ENCODE measurements around the gene SERP1. TPM values are rescaled to one million over a fixed set of nuclear protein-coding genes. Genes with fewer than 3 reads are reported as not detected.

The SERP1 gene
- total RNA-seq = 116 TPM

GRCh38 chr3:150546226-150547044, at the start of gene SERP1, which contains the start of gene EIF2A:
TSS of gene SERP1 (minus strand) at chr3:150546496. CDS start at chr3:150546135, 361 bp downstream.
TSS of gene EIF2A (plus strand) at chr3:150546787. CDS start at chr3:150546803, 16 bp downstream.
- DNase-seq (ENCODE audit: low spot score) = peak; percentile 99

DNA sequence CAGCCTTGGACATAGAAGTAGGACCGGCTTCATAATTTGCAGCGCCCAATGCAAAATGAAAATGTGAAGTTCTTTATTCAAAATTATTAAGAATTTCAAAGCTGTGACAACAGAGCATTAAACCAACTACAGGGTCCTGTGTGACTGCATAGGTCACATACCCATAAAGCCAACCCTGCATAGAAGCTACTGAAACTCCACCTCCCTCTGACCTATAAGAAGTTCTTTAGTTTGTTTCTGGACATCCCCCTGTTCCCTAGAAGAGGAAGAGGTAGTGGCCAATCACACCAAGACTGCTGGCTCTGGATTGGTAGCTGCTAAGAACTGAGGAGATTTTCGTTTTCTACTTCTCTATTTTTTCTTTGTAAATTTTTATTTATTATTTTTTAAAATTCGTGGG, 47.9 kb upstream of the SERP1 start:
- DNase-seq (ENCODE audit: low spot score) = no peak

DNA sequence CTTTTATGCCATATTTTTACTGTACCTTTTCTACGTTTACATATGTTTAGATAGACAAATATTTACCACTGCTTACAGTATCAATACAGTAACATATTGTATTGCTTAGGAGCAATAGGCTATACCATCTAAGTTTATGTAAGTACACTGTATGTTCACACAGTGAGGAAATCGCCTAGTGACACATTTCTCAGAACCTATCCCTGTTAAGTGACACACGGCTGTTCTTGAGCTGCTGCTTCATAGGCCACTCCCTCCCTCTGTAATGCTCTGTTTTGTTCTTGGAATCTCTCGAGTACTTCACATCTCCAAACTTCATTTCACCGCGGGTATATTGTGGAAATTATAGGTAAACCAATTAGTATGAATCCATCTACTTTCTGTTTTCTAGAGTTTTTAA, 43.5 kb upstream of the SERP1 start:
- no peak for DNase-seq (ENCODE audit: low spot score)

DNA sequence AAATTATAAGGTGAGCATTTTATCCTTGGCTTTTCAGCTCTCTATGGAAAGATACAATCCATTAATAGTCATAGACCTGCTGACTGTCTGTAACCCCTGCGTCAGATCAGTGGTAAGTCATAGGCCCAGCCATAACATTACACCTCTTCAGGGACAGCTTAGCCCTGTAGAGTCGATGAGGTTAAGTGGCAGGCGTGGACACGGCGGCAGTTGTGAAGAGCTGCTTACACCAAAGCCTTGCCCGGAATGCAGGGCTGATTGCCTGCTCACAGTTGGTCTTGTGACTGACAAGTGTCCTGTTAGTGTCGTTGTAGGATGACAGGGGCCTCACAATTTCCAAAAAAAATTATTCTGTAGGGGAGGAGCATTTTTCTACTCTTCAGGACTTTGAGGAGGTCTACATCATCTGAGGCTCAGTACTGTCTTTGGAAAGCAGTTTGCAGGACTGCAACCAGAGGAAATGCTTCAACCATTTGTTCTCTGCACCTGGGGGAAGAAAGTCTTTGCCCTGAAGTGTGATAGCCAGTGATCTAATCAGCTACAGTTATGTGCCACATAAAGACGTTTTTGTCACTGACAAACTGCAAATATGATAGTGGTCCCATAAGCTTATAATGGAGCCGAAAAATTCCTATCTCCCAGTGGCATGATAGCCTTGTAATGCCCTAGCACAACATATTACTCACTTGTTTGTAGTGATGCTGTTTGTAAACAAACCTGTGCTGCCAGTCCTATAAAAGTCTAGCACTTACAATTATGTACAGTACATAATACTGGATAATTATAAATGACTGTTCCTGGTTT, 41.9 kb upstream of the SERP1 start:
- DNase-seq (ENCODE audit: low spot score) = no peak

- DNase-seq (ENCODE audit: low spot score) = no peak
These were observed 36.7 kb upstream of the SERP1 start for GRCh38 chr3:150583028-150583427.

- no peak for DNase-seq (ENCODE audit: low spot score)
These were observed 36.3 kb upstream of the SERP1 start for GRCh38 chr3:150582620-150583019.

- DNase-seq (ENCODE audit: low spot score) = no peak
These were observed 34.9 kb upstream of the SERP1 start for GRCh38 chr3:150581174-150581573.

DNA sequence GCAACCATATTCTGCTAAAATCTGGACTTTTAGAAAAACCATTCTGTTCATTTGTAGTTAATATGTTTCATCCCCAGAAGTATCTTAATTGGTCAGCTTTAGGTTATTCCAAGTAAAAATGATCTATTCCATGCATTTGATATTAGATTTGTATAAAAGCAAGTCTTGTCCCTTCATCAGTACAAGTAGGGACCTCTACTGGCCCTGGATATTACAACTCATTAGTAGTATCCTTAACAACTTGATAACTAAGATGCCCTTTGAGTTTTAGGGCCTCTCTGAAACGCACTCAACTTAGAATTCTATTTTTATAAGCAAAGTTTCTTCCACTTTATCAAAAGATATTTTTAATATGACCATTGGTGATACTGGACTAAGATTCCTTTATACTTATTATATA, 31.6 kb upstream of the SERP1 start:
- DNase-seq (ENCODE audit: low spot score) = no peak

GRCh38 chr3:150567328-150567727, 21.0 kb upstream of the SERP1 start:
- no peak for DNase-seq (ENCODE audit: low spot score)

DNA sequence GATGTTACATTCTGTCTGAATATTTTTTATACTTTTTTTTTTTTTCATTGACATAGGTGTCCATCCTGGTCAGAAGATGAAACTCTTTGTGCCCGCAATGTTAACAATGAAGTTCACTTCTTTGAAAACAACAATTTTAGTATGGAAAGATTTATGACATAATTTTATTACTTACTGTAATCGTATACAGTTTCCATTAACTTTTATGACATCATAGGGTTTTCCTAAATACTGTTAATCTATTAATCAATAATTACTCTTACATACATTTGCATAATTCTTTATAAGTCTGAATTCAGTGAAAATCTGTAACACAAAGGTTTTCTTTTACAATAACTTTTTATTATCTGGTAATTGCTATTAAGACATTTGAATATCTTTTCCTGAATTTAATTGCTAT, 17.9 kb upstream of the SERP1 start:
- DNase-seq (ENCODE audit: low spot score) = no peak

GRCh38 chr3:150557725-150558124, 11.4 kb upstream of the SERP1 start:
- no peak for DNase-seq (ENCODE audit: low spot score)

DNA sequence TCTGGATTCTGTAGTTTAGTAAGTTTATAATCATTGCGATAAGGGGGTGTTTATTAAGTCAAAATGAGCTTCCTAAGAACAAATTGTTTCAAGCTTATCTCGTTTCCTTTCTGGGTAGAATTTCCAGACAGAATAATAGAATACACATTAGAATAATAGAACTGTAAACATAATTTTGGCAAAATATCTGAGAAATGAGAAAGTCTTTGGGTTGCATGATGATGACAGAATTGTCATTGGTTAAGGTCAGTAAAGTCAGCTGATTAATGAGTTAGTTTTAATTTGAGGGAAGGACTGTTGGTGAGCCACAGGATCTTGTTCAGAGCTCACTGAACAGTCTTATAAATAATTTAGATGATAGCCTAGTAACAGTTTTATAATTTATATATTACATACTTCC, 10.5 kb upstream of the SERP1 start:
- no peak for DNase-seq (ENCODE audit: low spot score)

- no peak for DNase-seq (ENCODE audit: low spot score)
These were observed 9.7 kb upstream of the SERP1 start for GRCh38 chr3:150555859-150556436.

DNA sequence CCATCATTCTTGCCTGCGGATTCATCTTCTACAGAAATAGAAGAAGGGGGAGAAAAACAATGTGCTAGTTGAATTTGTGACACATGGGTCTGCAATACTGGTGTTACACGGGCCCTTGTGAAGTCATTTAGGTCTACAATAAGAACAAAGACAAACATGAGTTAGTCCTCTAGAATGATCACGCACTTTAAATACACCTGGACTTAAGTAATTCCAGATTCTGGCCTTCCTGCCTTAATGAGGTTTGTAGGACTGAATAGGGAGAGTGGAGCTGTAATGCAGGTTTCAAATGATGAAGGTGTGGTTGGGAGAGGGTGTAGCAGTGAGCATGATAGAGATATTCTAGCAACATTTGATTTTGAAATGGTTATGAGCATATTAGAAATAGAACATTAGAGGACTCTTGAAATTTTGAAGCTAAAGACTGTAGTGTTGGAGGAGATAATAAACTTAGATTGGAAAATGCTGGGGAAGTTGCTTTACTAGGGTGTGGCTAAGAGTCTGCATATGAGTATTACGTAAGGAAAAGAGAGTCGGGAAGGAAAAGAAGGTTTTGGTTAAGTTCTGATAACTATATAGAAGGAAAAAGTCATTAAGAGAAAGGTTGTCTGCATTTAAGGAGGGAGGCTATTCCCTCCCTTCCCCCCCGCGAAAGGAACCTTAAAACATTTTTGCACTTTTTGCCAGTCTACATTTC, 897 bp upstream of the SERP1 start:
- no peak for DNase-seq (ENCODE audit: low spot score)

DNA sequence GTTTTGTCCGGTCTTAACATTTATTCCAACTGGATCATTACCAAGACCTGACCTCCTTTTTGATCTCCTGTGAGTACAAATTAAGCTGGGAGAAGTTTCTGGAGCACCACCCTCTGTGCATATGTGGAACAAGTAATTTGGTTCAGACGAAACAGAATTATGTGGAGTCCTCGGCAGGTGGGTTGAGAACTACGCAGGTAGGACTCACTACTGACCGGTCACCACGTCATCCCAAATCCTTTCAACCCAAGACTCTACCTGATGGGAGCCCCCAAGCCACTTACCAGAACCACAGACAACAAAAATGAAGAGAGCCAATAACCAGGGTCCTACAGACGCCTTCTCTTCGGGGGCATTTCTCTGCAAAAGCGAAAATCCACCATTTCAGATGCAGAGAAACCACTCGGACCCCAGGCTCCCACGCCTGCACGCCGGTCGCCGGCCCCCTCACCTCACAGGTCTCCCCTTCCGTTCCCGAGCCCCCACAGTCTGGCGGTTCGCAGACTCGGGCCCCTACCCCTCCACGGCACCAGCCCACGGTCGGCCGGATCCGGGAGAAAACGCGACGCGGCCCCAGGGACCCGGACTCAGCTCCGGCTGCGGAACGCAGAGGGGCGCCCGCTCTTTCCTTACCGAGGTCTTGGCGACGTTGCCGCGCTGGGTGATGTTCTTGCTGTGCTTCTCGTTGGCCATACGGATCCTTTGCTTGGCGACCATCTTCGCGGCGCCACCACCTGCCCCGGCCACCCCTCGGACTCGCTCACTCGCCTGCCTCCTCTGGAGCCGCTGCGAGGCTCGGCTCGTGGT, 674 bp downstream of the SERP1 start:
- DNase-seq (ENCODE audit: low spot score) = no peak

DNA sequence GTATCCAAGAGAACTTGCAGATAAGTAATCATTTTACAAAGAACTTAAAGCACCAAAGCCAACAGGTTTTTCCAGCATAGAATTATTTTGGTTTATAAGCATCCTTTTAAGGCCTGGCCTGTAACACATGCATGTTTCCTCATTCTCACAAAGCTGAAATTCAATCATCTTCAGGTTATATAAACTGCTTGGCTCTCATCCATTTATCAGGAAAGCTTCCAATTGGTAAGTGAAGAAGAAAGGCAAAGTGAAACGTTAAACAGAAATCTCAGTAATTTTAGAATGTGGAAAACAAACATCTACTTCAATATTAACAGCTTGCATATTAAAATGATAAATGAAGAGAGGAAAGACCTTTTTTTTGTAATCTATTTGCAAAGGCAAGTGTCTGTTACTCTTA, 1.6 kb downstream of the SERP1 start:
- no peak for DNase-seq (ENCODE audit: low spot score)

DNA sequence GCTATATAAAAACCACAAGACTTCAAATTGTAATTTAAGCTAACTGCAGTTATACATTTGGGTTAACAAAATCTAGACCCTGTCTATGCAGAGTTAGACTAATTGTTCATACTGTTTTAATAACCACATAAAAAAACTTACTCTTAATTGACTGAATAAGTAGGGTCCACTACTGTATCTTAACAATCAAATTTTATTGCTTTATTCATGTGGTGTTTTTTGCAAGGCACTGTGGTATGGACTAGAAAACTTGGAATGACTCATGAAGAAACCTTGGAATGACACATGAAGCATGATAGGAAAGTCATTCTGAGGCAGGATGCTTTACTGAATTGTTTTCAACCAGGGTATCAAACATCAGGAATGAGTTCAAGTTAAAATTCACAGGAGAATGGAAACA, 2.3 kb downstream of the SERP1 start:
- no peak for DNase-seq (ENCODE audit: low spot score)

DNA sequence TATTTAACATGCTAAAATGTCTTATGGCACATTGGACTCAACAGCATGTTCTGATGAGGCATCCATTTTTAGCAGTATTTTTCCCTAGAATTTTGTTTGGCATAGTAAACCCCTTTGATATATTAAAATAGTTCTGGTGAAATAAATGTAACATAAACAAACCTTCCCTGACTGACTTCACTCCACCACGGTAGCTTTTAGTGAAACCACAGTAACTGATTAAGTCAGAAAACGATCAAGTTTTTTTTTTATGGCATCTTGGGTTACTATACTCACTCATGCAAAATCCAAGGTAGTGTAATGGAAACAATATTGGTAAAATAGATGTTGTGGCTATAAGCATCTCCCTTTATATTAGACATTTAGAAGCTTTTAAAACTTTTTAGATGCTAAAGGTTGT, 2.8 kb downstream of the SERP1 start:
- DNase-seq (ENCODE audit: low spot score) = no peak

DNA sequence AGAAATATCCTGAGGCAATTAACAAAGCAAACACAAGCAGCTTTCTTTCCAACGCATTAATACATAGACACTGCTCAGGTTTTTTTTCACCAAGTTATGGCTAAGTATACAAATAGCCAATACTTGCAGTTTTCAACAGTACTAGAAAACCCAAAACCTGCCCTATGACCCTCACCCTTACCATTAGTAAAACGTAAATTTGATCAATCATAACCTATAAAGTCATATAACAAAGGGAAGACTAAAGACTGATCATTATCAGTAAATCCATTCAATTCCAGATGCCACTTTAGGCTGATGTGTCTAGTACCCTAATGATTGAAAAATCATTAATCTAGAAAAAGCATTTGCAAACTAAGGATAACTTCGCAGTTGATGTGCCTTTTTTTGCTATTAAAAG, 3.2 kb downstream of the SERP1 start:
- no peak for DNase-seq (ENCODE audit: low spot score)

DNA sequence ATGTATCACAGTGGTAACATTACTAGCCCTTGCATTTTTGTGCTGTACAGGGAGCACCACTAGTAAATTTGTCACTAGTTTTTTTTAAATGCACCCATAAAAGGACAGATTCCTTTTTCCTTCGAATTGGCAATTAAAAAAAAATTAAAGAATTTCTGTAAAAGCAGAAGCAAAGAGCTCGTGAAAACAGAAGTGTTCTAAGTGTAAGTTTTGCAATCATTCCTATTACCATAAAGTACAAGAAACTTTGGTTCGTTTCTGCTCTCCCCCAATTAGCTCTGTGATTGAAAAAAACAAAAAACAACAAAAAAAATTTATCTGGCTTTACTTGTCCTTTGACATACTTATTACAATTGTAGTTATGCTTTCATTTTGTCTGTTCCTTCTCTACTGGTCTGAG, 5.3 kb downstream of the SERP1 start:
- DNase-seq (ENCODE audit: low spot score) = no peak

GRCh38 chr3:150540297-150540696, 6.0 kb downstream of the SERP1 start:
- no peak for DNase-seq (ENCODE audit: low spot score)

Data from mucosa of gallbladder (tissue), 1 donor.